HEK293 (cell line): ENCODE results near the gene NFATC3.

Experiments
- YY1 ChIP-seq: fragments of 450-650 bp; formaldehyde crosslinking; IDR thresholded peaks from 2 replicates; pipeline ENCODE4 v1.5.1; 2018; ENCODE audit warnings: missing biosample characterization, missing genetic modification characterization
- ZBTB7A ChIP-seq: fragments of 450-650 bp; formaldehyde crosslinking; IDR thresholded peaks from 2 replicates; pipeline ENCODE4 v1.5.1; 2016; ENCODE audit warnings: low read depth, missing biosample characterization, missing genetic modification characterization
- ZNF274 ChIP-seq, 2 experiments: fragments of 200-500 bp in 1 of 2; fragments of 450-650 bp in 1 of 2; sonication (Bioruptor generic) in 1 of 2; formaldehyde crosslinking in 1 of 2; IDR thresholded peaks; 2 replicates each; pipeline versions ENCODE4 v1.5.1 to v1.6.1; 2014 to 2016; ENCODE audit warnings: borderline replicate concordance in 1 of 2, inconsistent platforms in 1 of 2, low read length in 1 of 2, missing biosample characterization in 1 of 2, missing genetic modification characterization in 1 of 2
- ZNF473 ChIP-seq: fragments of 450-650 bp; formaldehyde crosslinking; IDR thresholded peaks from 2 replicates; pipeline ENCODE4 v1.5.1; 2017; ENCODE audit warnings: missing biosample characterization, missing genetic modification characterization
- TF ChIP-seq, protein P1 (sequence below): fragments of 450-650 bp; formaldehyde crosslinking; IDR thresholded peaks from 2 replicates; pipeline ENCODE4 v1.5.1; 2016; ENCODE audit warnings: missing biosample characterization, missing genetic modification characterization
- TF ChIP-seq, protein P2 (sequence below): fragments of 450-650 bp; formaldehyde crosslinking; IDR thresholded peaks from 2 replicates; pipeline ENCODE4 v1.5.1; 2016; ENCODE audit warnings: missing biosample characterization, missing genetic modification characterization
- TF ChIP-seq, protein P3 (sequence below): fragments of 450-650 bp; formaldehyde crosslinking; conservative IDR thresholded peaks from 2 replicates; pipeline ENCODE4 v1.5.1; 2016; ENCODE audit warnings: low read depth, missing biosample characterization, missing genetic modification characterization

DNA sequence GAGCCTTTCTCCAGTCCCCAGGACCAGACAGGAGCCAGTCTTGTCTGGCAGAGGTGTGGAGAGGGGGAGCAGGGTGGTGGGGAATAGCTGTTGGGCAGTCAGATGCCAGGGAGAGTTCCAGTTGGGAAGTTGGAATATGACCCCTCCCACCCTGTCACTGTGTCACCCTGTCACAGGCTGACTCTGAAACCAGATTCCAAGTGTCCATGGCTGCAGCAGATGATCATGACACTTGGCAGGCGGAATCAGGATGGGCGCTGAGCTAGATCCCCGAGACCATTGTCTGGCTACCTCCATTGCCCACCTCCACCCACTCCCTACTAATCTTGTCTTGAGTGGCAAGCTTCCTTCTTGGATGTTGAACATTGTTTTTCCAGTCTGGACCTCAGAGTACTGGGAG is 9.2 kb upstream of the NFATC3 start:
- TF ChIP-seq, protein P1, sequence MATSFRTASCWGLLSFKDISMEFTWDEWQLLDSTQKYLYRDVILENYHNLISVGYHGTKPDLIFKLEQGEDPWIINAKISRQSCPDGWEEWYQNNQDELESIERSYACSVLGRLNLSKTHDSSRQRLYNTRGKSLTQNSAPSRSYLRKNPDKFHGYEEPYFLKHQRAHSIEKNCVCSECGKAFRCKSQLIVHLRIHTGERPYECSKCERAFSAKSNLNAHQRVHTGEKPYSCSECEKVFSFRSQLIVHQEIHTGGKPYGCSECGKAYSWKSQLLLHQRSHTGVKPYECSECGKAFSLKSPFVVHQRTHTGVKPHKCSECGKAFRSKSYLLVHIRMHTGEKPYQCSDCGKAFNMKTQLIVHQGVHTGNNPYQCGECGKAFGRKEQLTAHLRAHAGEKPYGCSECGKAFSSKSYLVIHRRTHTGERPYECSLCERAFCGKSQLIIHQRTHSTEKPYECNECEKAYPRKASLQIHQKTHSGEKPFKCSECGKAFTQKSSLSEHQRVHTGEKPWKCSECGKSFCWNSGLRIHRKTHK (tag by site-specific recombination): no peak
- TF ChIP-seq ZNF473 (tag by site-specific recombination) (no peak), ZNF274 (IDR thresholded peaks at IDR 0.05; ENCODE audit: low read length) (no peak), ZNF274 (tag by site-specific recombination; IDR thresholded peaks at IDR 0.05; ENCODE audit: borderline replicate concordance) (no peak), ZBTB7A (no peak), YY1 (no peak)
- TF ChIP-seq, protein P2, sequence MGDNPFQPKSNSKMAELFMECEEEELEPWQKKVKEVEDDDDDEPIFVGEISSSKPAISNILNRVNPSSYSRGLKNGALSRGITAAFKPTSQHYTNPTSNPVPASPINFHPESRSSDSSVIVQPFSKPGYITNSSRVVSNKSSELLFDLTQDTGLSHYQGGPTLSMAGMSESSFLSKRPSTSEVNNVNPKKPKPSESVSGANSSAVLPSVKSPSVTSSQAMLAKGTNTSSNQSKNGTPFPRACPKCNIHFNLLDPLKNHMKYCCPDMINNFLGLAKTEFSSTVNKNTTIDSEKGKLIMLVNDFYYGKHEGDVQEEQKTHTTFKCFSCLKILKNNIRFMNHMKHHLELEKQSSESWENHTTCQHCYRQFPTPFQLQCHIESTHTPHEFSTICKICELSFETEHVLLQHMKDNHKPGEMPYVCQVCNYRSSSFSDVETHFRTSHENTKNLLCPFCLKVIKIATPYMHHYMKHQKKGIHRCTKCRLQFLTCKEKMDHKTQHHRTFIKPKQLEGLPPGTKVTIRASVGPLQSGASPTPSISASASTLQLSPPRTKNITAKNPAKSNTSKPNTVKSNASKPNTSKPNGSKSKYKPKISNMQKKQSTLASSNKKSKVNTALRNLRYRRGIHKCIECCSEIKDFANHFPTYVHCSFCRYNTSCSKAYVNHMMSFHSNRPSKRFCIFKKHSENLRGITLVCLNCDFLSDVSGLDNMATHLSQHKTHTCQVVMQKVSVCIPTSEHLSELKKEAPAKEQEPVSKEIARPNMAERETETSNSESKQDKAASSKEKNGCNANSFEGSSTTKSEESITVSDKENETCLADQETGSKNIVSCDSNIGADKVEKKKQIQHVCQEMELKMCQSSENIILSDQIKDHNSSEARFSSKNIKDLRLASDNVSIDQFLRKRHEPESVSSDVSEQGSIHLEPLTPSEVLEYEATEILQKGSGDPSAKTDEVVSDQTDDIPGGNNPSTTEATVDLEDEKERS (tag by site-specific recombination): no peak
- TF ChIP-seq, protein P3, sequence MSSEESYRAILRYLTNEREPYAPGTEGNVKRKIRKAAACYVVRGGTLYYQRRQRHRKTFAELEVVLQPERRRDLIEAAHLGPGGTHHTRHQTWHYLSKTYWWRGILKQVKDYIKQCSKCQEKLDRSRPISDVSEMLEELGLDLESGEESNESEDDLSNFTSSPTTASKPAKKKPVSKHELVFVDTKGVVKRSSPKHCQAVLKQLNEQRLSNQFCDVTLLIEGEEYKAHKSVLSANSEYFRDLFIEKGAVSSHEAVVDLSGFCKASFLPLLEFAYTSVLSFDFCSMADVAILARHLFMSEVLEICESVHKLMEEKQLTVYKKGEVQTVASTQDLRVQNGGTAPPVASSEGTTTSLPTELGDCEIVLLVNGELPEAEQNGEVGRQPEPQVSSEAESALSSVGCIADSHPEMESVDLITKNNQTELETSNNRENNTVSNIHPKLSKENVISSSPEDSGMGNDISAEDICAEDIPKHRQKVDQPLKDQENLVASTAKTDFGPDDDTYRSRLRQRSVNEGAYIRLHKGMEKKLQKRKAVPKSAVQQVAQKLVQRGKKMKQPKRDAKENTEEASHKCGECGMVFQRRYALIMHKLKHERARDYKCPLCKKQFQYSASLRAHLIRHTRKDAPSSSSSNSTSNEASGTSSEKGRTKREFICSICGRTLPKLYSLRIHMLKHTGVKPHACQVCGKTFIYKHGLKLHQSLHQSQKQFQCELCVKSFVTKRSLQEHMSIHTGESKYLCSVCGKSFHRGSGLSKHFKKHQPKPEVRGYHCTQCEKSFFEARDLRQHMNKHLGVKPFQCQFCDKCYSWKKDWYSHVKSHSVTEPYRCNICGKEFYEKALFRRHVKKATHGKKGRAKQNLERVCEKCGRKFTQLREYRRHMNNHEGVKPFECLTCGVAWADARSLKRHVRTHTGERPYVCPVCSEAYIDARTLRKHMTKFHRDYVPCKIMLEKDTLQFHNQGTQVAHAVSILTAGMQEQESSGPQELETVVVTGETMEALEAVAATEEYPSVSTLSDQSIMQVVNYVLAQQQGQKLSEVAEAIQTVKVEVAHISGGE (tag by site-specific recombination): no peak
